ENCODE measurements around the gene LRRK1. TPM values are rescaled to one million over a fixed set of nuclear protein-coding genes. Genes with fewer than 3 reads are reported as not detected.

Gene LRRK1
- total RNA-seq, 4 donors from 2014 or later: 7.1 to 29.3 (median 8.5) TPM

- intact Hi-C loops (cut with DNase I): loop anchor here (5.0 kb wide), 1 partner anchor 96 kb away; no protein-coding TSS in a partner anchor
- 84 to 87% methylated on average over 1 of the region's 1 CpG for WGBS, 2 donors
- Histone ChIP-seq H3K27ac (no peak overlapping the region), H3K4me1 (peaks cover 0 to 10% of the 10 kb centered on the region in 2 donors), H3K9me3 (no peaks in the 10 kb centered on the region), H3K36me3 (no peaks in the 10 kb centered on the region), H3K27me3 (no peaks in the 10 kb centered on the region), H3K4me3 (replicated peaks in 1 of 3) (no peak overlapping the region)
- no peak for DNase-seq
- TF ChIP-seq POLR2A (IDR thresholded peaks at IDR 0.05) (no peak), CTCF (IDR thresholded peaks at IDR 0.05) (no peak)
Observed at GRCh38 chr15:101003081-101003480, 83.9 kb downstream of the LRRK1 start.

DNA sequence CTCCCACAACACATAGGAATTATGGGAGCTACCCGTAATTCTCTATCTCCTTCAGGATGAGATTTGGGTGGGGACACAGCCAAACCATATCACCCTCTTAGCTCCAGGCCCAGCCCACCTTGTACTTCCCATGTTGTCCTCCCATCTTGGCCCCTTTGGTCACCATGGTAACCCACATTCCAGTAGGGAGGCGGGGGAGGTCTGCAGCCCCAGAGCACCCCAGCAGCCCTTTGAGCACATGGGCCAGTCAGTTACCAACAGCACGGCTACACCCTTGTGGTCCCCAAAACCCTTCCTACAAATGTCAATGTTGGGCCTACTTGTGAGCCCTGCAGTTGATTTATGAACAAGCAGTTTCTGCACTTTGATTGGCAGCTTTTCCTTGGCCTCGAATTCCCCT, 84.5 kb downstream of the LRRK1 start:
- Histone ChIP-seq H3K27me3 (no peaks in the 10 kb centered on the region), H3K9me3 (no peaks in the 10 kb centered on the region), H3K27ac (no peak overlapping the region), H3K4me3 (replicated peaks in 1 of 3) (no peak overlapping the region), H3K4me1 (peaks cover 0 to 13% of the 10 kb centered on the region in 2 donors), H3K36me3 (no peaks in the 10 kb centered on the region)
- intact Hi-C loops (cut with DNase I): loop anchor here (5.0 kb wide), 1 partner anchor 96 kb away; no protein-coding TSS in a partner anchor
- no peak for DNase-seq
- 88 to 93% methylated on average over 4 of the region's 4 CpGs for WGBS, 2 donors
- TF ChIP-seq CTCF (IDR thresholded peaks at IDR 0.05): no peak
- no peak for TF ChIP-seq POLR2A (IDR thresholded peaks at IDR 0.05)

DNA sequence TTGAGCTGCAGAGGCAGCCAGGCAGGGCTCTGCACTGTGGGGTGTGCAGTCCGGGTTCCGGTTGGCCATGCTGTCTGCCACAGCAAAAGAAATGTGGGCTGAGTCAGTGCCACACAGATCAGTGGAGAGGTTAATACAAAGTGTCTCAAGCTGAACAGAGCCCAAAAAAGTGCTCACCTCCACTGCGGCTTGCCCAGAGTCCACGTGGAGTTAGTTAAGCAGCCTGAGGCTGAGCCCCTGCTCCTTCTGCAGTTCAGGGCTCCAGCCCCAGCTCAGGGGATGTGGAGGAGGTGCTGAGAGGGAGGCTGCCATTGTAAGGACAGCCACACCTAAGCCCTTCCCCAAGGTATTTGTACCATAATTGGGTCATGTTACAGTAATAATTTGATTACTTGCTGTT, 85.3 kb downstream of the LRRK1 start:
- Histone ChIP-seq H3K27me3 (no peaks in the 10 kb centered on the region), H3K4me3 (replicated peaks in 1 of 3) (no peak overlapping the region), H3K4me1 (peaks cover 0 to 14% of the 10 kb centered on the region in 2 donors), H3K9me3 (no peaks in the 10 kb centered on the region), H3K27ac (no peak overlapping the region), H3K36me3 (no peaks in the 10 kb centered on the region)
- no peak for DNase-seq
- no peak for TF ChIP-seq POLR2A (IDR thresholded peaks at IDR 0.05)
- no peak for TF ChIP-seq CTCF (IDR thresholded peaks at IDR 0.05)
- WGBS, 2 donors: 94 to 95% methylated on average over 3 to 4 of the region's 4 CpGs
- intact Hi-C loops (cut with DNase I): loop anchor here (5.0 kb wide), 1 partner anchor 97 kb away; no protein-coding TSS in a partner anchor

DNA sequence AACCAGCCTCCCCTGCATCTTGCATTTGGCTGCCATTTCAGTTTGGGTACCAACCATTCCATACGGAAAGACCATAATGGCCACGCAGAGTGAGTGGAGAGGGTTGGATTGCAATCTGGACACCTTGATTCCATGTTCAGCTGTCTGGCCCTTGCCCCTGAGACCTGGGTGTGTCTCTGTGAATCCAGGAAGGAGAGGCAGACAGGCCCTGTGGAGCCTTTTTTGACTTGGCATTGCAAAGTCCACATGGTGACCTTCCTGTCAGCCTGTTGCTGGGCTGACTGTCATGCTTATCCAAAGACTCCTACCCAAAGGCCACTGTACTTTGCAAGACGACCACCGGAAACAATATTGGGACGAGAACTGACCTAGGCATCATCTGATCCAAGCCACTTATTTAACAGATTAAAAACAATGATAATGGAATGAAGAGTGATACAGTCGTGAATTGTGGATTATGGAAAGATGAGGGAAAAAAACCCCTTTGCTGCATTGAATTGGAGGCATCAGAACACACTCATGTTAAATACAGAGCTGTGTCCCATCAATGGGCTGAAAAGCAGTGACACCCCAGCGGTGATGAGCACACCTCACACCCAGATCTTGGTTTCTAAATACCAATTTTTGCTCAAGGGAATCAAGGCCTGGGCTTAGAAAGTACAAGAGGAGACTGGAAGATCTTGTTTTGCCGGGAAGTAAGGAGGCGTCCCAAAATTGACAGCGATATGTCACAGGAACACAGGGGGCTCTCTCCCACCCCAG, 86.0 kb downstream of the LRRK1 start:
- Histone ChIP-seq H3K9me3 (no peaks in the 10 kb centered on the region), H3K4me3 (replicated peaks in 1 of 3) (no peak overlapping the region), H3K4me1 (peaks cover 0 to 14% of the 10 kb centered on the region in 2 donors), H3K27me3 (no peaks in the 10 kb centered on the region), H3K36me3 (no peaks in the 10 kb centered on the region), H3K27ac (no peak overlapping the region)
- WGBS, 2 donors: 95 to 96% methylated on average over 10 of the region's 10 CpGs
- no peak for DNase-seq
- no peak for TF ChIP-seq POLR2A (IDR thresholded peaks at IDR 0.05)
- TF ChIP-seq CTCF (IDR thresholded peaks at IDR 0.05): no peak
- intact Hi-C loops (cut with DNase I): loop anchor here (5.0 kb wide), 2 partner anchors 98 to 373 kb away; no protein-coding TSS in a partner anchor

All from thyroid gland (tissue), 4 donors.